ENCODE measurements around the gene TMEM141.

- TF ChIP-seq CTCF (IDR thresholded peaks at IDR 0.05), result no peak
- no peak for TF ChIP-seq ZFX (IDR thresholded peaks at IDR 0.05; ENCODE audit: borderline replicate concordance)
Observed at GRCh38 chr9:136799079-136799853, 8.1 kb downstream of the TMEM141 start.
